GM12872 (cell line): Measurements from ENCODE around the gene PLCB1.

Experiments
- CTCF ChIP-seq: IDR thresholded peaks from 3 replicates; pipeline ENCODE4 v1.5.1; 2011; ENCODE audit warnings: low read depth, mild to moderate bottlenecking, low read length, moderate library complexity; ENCODE audit not compliant: insufficient read depth

Gene PLCB1

GRCh38 chr20:8671370-8671961 is 539.4 kb downstream of the PLCB1 start:
- no peak for TF ChIP-seq CTCF

GRCh38 chr20:8673116-8673515 is 541.0 kb downstream of the PLCB1 start:
- TF ChIP-seq CTCF, result no peak

GRCh38 chr20:8675896-8676295 is 543.8 kb downstream of the PLCB1 start:
- no peak for TF ChIP-seq CTCF

- TF ChIP-seq CTCF, result no peak
Measured at GRCh38 chr20:8678098-8678776, 546.2 kb downstream of the PLCB1 start.

- TF ChIP-seq CTCF, result no peak
Measured at GRCh38 chr20:8689337-8689736, 557.3 kb downstream of the PLCB1 start.

GRCh38 chr20:8690074-8690473 is 558.0 kb downstream of the PLCB1 start:
- TF ChIP-seq CTCF, result no peak

- no peak for TF ChIP-seq CTCF
Measured at GRCh38 chr20:8693709-8694108, 561.6 kb downstream of the PLCB1 start.
